GM23338 (cell line): ENCODE data around the gene SPAG7. TPM values are rescaled to one million over a fixed set of nuclear protein-coding genes. Genes with fewer than 3 reads are reported as not detected.

Source experiments
- ATAC-seq: fragments of 200-7000 bp; cut with Tn5 transposase; 3 replicates; pipeline ENCODE4 v1.9.1; 2020
- DNase-seq: peaks from one replicate; pipeline ENCODE4 v3.0.0-alpha.2; 2015; ENCODE audit warnings: low spot score
- H2AFZ ChIP-seq: fragments of 200-600 bp; sonication (generic); 2 replicates; pipeline ENCODE4 v1.8.0; 2016; ENCODE audit warnings: antibody characterized with exemption, mild to moderate bottlenecking, moderate library complexity
- H3F3A ChIP-seq: fragments of 200-600 bp; sonication (generic); replicated peaks from 2 replicates; pipeline ENCODE4 v1.8.0; 2017; ENCODE audit warnings: antibody characterized with exemption, mixed run types, low read depth
- H3K27ac ChIP-seq: fragments of 200-600 bp; sonication (generic); 2 replicates; pipeline ENCODE4 v1.6.1; 2016; ENCODE audit warnings: low read depth
- H3K27me3 ChIP-seq: fragments of 200-600 bp; sonication (generic); 2 replicates; pipeline ENCODE4 v1.8.0; 2016; ENCODE audit warnings: mild to moderate bottlenecking, mixed run types, moderate library complexity; ENCODE audit not compliant: insufficient read depth
- H3K36me3 ChIP-seq: fragments of 200-600 bp; sonication (generic); 2 replicates; pipeline ENCODE4 v1.8.0; 2016; ENCODE audit warnings: mild to moderate bottlenecking; ENCODE audit not compliant: insufficient read depth
- H3K4me1 ChIP-seq: fragments of 200-600 bp; sonication (generic); 2 replicates; pipeline ENCODE4 v1.8.0; 2016; ENCODE audit warnings: mild to moderate bottlenecking, moderate library complexity; ENCODE audit not compliant: insufficient read depth
- H3K4me2 ChIP-seq: fragments of 200-600 bp; sonication (generic); 2 replicates; pipeline ENCODE4 v1.7.1; 2017; ENCODE audit warnings: mixed run types
- H3K4me3 ChIP-seq: fragments of 200-600 bp; sonication (generic); 2 replicates; pipeline ENCODE4 v1.6.1; 2016; ENCODE audit warnings: mixed run types
- H3K79me2 ChIP-seq: fragments of 200-600 bp; sonication (generic); replicated peaks from 2 replicates; pipeline ENCODE4 v1.8.0; 2017; ENCODE audit warnings: mild to moderate bottlenecking; ENCODE audit not compliant: insufficient read depth
- H3K9me2 ChIP-seq: fragments of 200-600 bp; sonication (generic); 2 replicates; pipeline ENCODE4 v1.8.0; 2017; ENCODE audit not compliant: insufficient read depth
- H4K20me1 ChIP-seq: fragments of 200-600 bp; sonication (generic); replicated peaks from 2 replicates; pipeline ENCODE4 v1.8.0; 2017; ENCODE audit warnings: mild to moderate bottlenecking; ENCODE audit not compliant: insufficient read depth
- H3K27ac Mint-ChIP-seq: 2 replicates; pipeline ENCODE4 v1.8.0; 2020; ENCODE audit warnings: inconsistent platforms, mild to moderate bottlenecking, moderate library complexity, mixed read lengths
- H3K27me3 Mint-ChIP-seq: 3 replicates; pipeline ENCODE4 v1.8.0; 2022; ENCODE audit warnings: low read depth, mild to moderate bottlenecking, moderate library complexity, mixed read lengths, inconsistent platforms; ENCODE audit not compliant: insufficient read depth, poor library complexity
- H3K36me3 Mint-ChIP-seq: 3 replicates; pipeline ENCODE4 v1.8.0; 2021; ENCODE audit warnings: low read depth, mild to moderate bottlenecking, inconsistent platforms, moderate library complexity, mixed read lengths
- H3K4me1 Mint-ChIP-seq: 3 replicates; pipeline ENCODE4 v1.8.0; 2020; ENCODE audit warnings: mild to moderate bottlenecking, inconsistent platforms, mixed read lengths
- H3K4me3 Mint-ChIP-seq: 3 replicates; pipeline ENCODE4 v1.8.0; 2021; ENCODE audit warnings: moderate library complexity, mild to moderate bottlenecking, inconsistent platforms, mixed read lengths
- H3K9me3 Mint-ChIP-seq: 3 replicates; pipeline ENCODE4 v1.8.0; 2020; ENCODE audit warnings: moderate library complexity, mild to moderate bottlenecking, inconsistent platforms, mixed read lengths
- CREB1 ChIP-seq: fragments of 250-450 bp; sonication (Bioruptor Pico); IDR thresholded peaks from 2 replicates; pipeline ENCODE4 v1.5.0; 2020; ENCODE audit warnings: low read depth, mild to moderate bottlenecking, moderate library complexity
- EZH2 ChIP-seq: fragments of 200-600 bp; sonication (generic); IDR thresholded peaks from one replicate; pipeline ENCODE4 v1.8.0; 2017; ENCODE audit warnings: antibody characterized with exemption, mild to moderate bottlenecking, low read depth; ENCODE audit not compliant: unreplicated experiment
- EZH2phosphoT487 ChIP-seq: fragments of 200-600 bp; sonication (generic); IDR thresholded peaks from one replicate; pipeline ENCODE4 v1.8.1; 2018; ENCODE audit warnings: antibody characterized with exemption; ENCODE audit not compliant: unreplicated experiment
- JUNB ChIP-seq: IDR thresholded peaks from one replicate; pipeline ENCODE4 v1.6.1; 2016; ENCODE audit warnings: antibody characterized with exemption; ENCODE audit not compliant: unreplicated experiment
- NANOG ChIP-seq: IDR thresholded peaks from 2 replicates; pipeline ENCODE4 v1.6.1; 2016; ENCODE audit warnings: antibody characterized with exemption, borderline replicate concordance
- POLR2AphosphoS5 ChIP-seq: IDR thresholded peaks from 2 replicates; pipeline ENCODE4 v1.6.1; 2016; ENCODE audit warnings: antibody characterized with exemption, low read depth
- STAT1 ChIP-seq: IDR thresholded peaks from one replicate; pipeline ENCODE4 v1.6.1; 2016; ENCODE audit warnings: antibody characterized with exemption; ENCODE audit not compliant: unreplicated experiment
- ZNF114 ChIP-seq: fragments of 250-450 bp; sonication (Bioruptor Pico); IDR thresholded peaks from 2 replicates; pipeline ENCODE4 v1.5.0; 2020; ENCODE audit warnings: mild to moderate bottlenecking, moderate library complexity
- ZNF331 ChIP-seq: fragments of 250-450 bp; sonication (Bioruptor Pico); IDR thresholded peaks from 2 replicates; pipeline ENCODE4 v1.5.0; 2020; ENCODE audit warnings: low read depth, mild to moderate bottlenecking, moderate library complexity
- polyA plus RNA-seq: library from polyadenylated mRNA; unstranded; fragments of >200 nt; fragmentation: Nextera tagmentation; extraction: Ambion mirVana; gene quantifications from 2 replicates; pipeline ENCODE4 v1.2.1, GENCODE V29; 2016
- total RNA-seq: library from RNA; depleted of rRNA; stranded (reverse); fragments of >200 nt; shearing (Covaris generic); gene quantifications from 2 replicates; pipeline ENCODE4 v1.2.3, GENCODE V29; 2014
- TF ChIP-seq, protein P1 (sequence below): fragments of 250-450 bp; sonication (Bioruptor Pico); IDR thresholded peaks from 2 replicates; pipeline ENCODE4 v1.5.0; 2020; ENCODE audit warnings: mild to moderate bottlenecking, moderate library complexity
- TF ChIP-seq, protein P2 (sequence below), 2 experiments: fragments of 200-600 bp in 1 of 2; sonication (generic) in 1 of 2; conservative IDR thresholded peaks; 2 replicates each; pipeline versions ENCODE4 v1.5.1 to v1.6.1; 2016 to 2017; ENCODE audit warnings: antibody characterized with exemption in 2 of 2, low read depth in 2 of 2, mild to moderate bottlenecking in 2 of 2, moderate library complexity in 1 of 2
- TF ChIP-seq, protein P3 (sequence below): IDR thresholded peaks from 2 replicates; pipeline ENCODE4 v1.6.1; 2016; ENCODE audit warnings: antibody characterized with exemption
- TF ChIP-seq, protein P4 (sequence below): IDR thresholded peaks from one replicate; pipeline ENCODE4 v1.6.1; 2018; ENCODE audit warnings: antibody characterized with exemption; ENCODE audit not compliant: unreplicated experiment

Gene SPAG7
- total and polyA plus RNA-seq, 2 experiments from 2014 or later = 77.9 to 226 TPM

DNA sequence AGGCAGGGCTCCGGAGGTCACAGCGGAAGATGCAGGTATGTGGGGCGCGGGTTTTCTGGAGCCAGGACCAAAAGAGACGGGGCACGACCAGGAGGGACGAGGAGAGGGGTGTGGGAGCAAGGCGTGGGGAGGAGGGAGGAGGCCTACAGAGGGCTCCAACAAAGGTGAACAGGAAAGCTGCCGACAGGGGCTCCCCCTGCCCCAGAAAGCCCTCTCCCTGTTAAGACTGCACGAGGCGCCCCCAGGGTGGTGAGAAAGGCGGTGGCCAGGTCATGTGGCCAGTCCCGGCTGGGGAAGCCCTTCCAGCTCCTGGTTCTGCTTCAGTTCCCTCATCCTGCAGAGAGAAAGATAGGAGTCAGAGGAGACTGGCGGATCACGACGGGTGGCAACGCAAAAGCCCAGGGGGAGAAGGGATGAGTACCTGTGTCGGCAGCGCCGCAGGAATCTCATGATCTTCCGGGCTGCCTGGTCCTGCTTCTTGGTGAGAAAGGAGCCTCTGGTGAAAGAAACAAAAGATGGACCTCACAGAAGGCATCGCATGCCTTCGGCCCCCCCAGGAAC lies 949 bp upstream of the SPAG7 start:
- 0 out of 2 replicates have a peak, but pooled peaks cover 9% of the 10 kb centered on the region for H4K20me1 ChIP-seq
- Mint-ChIP-seq H3K36me3 (peaks cover 65% of the 10 kb centered on the region), H3K27ac (no peak overlapping the region), H3K27me3 (peaks cover 29% of the 10 kb centered on the region), H3K4me3 (no peak overlapping the region), H3K9me3 (peaks cover 18% of the 10 kb centered on the region), H3K4me1 (peaks cover 35% of the 10 kb centered on the region)
- H3K4me3 ChIP-seq = peak overlapping the region; percentile 59
- DNase-seq (peak; percentile 59), ATAC-seq (peak; percentile 2)
- no peaks in the 10 kb centered on the region; the same call in 1 of the 2 replicates for H3K36me3 ChIP-seq
- peaks cover 19% of the 10 kb centered on the region; the same call in 1 of the 2 replicates for H3F3A ChIP-seq
- H3K4me2 ChIP-seq = peak overlapping the region; percentile 99
- peak overlapping the region; percentile 97 for H3K27ac ChIP-seq
- H3K9me2 ChIP-seq = no peaks in the 10 kb centered on the region
- H3K4me1 ChIP-seq = peaks cover 26% of the 10 kb centered on the region
- peak overlapping the region; percentile 63 for H2AFZ ChIP-seq
- H3K27me3 ChIP-seq = peaks cover 7% of the 10 kb centered on the region; the same call in 1 of the 2 replicates
- peaks cover 38% of the 10 kb centered on the region for H3K79me2 ChIP-seq
- TF ChIP-seq CREB1 (CRISPR knock-in tag) (no peak), NANOG (no peak), STAT1 (no peak), JUNB (no peak), ZNF331 (CRISPR knock-in tag) (no peak), EZH2 (no peak), POLR2AphosphoS5 (no peak), EZH2phosphoT487 (no peak), ZNF114 (no peak)
- TF ChIP-seq, protein P1, sequence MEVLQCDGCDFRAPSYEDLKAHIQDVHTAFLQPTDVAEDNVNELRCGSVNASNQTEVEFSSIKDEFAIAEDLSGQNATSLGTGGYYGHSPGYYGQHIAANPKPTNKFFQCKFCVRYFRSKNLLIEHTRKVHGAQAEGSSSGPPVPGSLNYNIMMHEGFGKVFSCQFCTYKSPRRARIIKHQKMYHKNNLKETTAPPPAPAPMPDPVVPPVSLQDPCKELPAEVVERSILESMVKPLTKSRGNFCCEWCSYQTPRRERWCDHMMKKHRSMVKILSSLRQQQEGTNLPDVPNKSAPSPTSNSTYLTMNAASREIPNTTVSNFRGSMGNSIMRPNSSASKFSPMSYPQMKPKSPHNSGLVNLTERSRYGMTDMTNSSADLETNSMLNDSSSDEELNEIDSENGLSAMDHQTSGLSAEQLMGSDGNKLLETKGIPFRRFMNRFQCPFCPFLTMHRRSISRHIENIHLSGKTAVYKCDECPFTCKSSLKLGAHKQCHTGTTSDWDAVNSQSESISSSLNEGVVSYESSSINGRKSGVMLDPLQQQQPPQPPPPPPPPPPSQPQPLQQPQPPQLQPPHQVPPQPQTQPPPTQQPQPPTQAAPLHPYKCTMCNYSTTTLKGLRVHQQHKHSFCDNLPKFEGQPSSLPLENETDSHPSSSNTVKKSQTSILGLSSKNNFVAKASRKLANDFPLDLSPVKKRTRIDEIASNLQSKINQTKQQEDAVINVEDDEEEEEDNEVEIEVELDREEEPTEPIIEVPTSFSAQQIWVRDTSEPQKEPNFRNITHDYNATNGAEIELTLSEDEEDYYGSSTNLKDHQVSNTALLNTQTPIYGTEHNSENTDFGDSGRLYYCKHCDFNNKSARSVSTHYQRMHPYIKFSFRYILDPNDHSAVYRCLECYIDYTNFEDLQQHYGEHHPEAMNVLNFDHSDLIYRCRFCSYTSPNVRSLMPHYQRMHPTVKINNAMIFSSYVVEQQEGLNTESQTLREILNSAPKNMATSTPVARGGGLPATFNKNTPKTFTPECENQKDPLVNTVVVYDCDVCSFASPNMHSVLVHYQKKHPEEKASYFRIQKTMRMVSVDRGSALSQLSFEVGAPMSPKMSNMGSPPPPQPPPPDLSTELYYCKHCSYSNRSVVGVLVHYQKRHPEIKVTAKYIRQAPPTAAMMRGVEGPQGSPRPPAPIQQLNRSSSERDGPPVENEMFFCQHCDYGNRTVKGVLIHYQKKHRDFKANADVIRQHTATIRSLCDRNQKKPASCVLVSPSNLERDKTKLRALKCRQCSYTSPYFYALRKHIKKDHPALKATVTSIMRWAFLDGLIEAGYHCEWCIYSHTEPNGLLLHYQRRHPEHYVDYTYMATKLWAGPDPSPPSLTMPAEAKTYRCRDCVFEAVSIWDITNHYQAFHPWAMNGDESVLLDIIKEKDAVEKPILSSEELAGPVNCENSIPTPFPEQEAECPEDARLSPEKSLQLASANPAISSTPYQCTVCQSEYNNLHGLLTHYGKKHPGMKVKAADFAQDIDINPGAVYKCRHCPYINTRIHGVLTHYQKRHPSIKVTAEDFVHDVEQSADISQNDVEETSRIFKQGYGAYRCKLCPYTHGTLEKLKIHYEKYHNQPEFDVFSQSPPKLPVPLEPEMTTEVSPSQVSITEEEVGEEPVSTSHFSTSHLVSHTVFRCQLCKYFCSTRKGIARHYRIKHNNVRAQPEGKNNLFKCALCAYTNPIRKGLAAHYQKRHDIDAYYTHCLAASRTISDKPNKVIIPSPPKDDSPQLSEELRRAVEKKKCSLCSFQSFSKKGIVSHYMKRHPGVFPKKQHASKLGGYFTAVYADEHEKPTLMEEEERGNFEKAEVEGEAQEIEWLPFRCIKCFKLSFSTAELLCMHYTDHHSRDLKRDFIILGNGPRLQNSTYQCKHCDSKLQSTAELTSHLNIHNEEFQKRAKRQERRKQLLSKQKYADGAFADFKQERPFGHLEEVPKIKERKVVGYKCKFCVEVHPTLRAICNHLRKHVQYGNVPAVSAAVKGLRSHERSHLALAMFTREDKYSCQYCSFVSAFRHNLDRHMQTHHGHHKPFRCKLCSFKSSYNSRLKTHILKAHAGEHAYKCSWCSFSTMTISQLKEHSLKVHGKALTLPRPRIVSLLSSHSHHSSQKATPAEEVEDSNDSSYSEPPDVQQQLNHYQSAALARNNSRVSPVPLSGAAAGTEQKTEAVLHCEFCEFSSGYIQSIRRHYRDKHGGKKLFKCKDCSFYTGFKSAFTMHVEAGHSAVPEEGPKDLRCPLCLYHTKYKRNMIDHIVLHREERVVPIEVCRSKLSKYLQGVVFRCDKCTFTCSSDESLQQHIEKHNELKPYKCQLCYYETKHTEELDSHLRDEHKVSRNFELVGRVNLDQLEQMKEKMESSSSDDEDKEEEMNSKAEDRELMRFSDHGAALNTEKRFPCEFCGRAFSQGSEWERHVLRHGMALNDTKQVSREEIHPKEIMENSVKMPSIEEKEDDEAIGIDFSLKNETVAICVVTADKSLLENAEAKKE (CRISPR knock-in tag) = no peak
- TF ChIP-seq, protein P2, sequence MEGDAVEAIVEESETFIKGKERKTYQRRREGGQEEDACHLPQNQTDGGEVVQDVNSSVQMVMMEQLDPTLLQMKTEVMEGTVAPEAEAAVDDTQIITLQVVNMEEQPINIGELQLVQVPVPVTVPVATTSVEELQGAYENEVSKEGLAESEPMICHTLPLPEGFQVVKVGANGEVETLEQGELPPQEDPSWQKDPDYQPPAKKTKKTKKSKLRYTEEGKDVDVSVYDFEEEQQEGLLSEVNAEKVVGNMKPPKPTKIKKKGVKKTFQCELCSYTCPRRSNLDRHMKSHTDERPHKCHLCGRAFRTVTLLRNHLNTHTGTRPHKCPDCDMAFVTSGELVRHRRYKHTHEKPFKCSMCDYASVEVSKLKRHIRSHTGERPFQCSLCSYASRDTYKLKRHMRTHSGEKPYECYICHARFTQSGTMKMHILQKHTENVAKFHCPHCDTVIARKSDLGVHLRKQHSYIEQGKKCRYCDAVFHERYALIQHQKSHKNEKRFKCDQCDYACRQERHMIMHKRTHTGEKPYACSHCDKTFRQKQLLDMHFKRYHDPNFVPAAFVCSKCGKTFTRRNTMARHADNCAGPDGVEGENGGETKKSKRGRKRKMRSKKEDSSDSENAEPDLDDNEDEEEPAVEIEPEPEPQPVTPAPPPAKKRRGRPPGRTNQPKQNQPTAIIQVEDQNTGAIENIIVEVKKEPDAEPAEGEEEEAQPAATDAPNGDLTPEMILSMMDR (conservative IDR thresholded peaks at IDR 0.05; ENCODE audit: low read depth in 2 of 2) = no peak
- TF ChIP-seq, protein P3, sequence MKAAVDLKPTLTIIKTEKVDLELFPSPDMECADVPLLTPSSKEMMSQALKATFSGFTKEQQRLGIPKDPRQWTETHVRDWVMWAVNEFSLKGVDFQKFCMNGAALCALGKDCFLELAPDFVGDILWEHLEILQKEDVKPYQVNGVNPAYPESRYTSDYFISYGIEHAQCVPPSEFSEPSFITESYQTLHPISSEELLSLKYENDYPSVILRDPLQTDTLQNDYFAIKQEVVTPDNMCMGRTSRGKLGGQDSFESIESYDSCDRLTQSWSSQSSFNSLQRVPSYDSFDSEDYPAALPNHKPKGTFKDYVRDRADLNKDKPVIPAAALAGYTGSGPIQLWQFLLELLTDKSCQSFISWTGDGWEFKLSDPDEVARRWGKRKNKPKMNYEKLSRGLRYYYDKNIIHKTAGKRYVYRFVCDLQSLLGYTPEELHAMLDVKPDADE = no peak
- TF ChIP-seq, protein P4, sequence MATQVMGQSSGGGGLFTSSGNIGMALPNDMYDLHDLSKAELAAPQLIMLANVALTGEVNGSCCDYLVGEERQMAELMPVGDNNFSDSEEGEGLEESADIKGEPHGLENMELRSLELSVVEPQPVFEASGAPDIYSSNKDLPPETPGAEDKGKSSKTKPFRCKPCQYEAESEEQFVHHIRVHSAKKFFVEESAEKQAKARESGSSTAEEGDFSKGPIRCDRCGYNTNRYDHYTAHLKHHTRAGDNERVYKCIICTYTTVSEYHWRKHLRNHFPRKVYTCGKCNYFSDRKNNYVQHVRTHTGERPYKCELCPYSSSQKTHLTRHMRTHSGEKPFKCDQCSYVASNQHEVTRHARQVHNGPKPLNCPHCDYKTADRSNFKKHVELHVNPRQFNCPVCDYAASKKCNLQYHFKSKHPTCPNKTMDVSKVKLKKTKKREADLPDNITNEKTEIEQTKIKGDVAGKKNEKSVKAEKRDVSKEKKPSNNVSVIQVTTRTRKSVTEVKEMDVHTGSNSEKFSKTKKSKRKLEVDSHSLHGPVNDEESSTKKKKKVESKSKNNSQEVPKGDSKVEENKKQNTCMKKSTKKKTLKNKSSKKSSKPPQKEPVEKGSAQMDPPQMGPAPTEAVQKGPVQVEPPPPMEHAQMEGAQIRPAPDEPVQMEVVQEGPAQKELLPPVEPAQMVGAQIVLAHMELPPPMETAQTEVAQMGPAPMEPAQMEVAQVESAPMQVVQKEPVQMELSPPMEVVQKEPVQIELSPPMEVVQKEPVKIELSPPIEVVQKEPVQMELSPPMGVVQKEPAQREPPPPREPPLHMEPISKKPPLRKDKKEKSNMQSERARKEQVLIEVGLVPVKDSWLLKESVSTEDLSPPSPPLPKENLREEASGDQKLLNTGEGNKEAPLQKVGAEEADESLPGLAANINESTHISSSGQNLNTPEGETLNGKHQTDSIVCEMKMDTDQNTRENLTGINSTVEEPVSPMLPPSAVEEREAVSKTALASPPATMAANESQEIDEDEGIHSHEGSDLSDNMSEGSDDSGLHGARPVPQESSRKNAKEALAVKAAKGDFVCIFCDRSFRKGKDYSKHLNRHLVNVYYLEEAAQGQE = no peak
